IMR-90 (cell line): ENCODE results near the gene PLCL1. TPM values are rescaled to one million over a fixed set of nuclear protein-coding genes. Genes with fewer than 3 reads are reported as not detected.

Experiments used
- ATAC-seq: fragments of 200-7000 bp; cut with Tn5 transposase; 2 replicates; pipeline ENCODE4 v1.9.1; 2020; ENCODE audit warnings: low read depth, mild to moderate bottlenecking, moderate library complexity
- BruUV-seq: library from RNA; stranded (reverse); fragments of 400-500 nt; replicated peaks from 2 replicates; lab custom pipeline; 2021; lab: Mats Ljungman, UMichigan
- CTCF ChIA-PET: fragments of 300-600 bp; formaldehyde crosslinking; extraction: SDS; loops from one replicate; lab custom pipeline; 2021; ENCODE audit warnings: antibody characterized with exemption; lab: Yijun Ruan, JAX
- POLR2A ChIA-PET: fragments of 300-600 bp; sonication (Branson Sonifier 250); formaldehyde crosslinking; loops from one replicate; lab custom pipeline; 2022; ENCODE audit warnings: antibody characterized with exemption; ENCODE audit not compliant: unreplicated experiment; lab: Charles Lee
- DNase-seq: peaks from one replicate; pipeline ENCODE4 v3.0.0; 2013
- H2AFZ ChIP-seq: replicated peaks from 2 replicates; pipeline ENCODE3; 2013; ENCODE audit warnings: low read length, mild to moderate bottlenecking; ENCODE audit not compliant: poor library complexity
- H2AK5ac ChIP-seq: 2 replicates; pipeline ENCODE4 v1.6.1; 2013; ENCODE audit warnings: low read depth, low read length, inconsistent platforms
- H2AK9ac ChIP-seq: replicated peaks from 2 replicates; pipeline ENCODE3; 2013; ENCODE audit warnings: mild to moderate bottlenecking, low read depth, low read length, moderate library complexity; ENCODE audit not compliant: poor library complexity
- H2BK120ac ChIP-seq: 2 replicates; pipeline ENCODE4 v1.6.1; 2013; ENCODE audit warnings: low read depth, low read length, inconsistent platforms
- H2BK15ac ChIP-seq: 3 replicates; pipeline ENCODE4 v1.6.1; 2013; ENCODE audit warnings: low read depth, low read length, inconsistent platforms
- H2BK20ac ChIP-seq: 2 replicates; pipeline ENCODE4 v1.6.1; 2013; ENCODE audit warnings: low read depth, mild to moderate bottlenecking, inconsistent platforms, low read length, moderate library complexity
- H2BK5ac ChIP-seq: 2 replicates; pipeline ENCODE4 v1.6.1; 2013; ENCODE audit warnings: mild to moderate bottlenecking, low read depth, low read length, inconsistent platforms; ENCODE audit not compliant: poor library complexity, severe bottlenecking
- H3K14ac ChIP-seq: replicated peaks from 2 replicates; pipeline ENCODE4 v1.6.1; 2013; ENCODE audit warnings: low read depth, low read length, inconsistent platforms
- H3K18ac ChIP-seq: 2 replicates; pipeline ENCODE4 v1.6.1; 2013; ENCODE audit warnings: low read depth, low read length, control low read depth
- H3K23ac ChIP-seq: 2 replicates; pipeline ENCODE4 v1.6.1; 2013; ENCODE audit warnings: low read depth, low read length, inconsistent platforms
- H3K27ac ChIP-seq: 2 replicates; pipeline ENCODE4 v1.5.1; 2013; ENCODE audit warnings: mild to moderate bottlenecking, control low read depth, low read length; ENCODE audit not compliant: insufficient read depth
- H3K27me3 ChIP-seq: 2 replicates; pipeline ENCODE4 v1.6.1; 2013; ENCODE audit warnings: low read length; ENCODE audit not compliant: control insufficient read depth, insufficient read depth
- H3K36me3 ChIP-seq: 2 replicates; pipeline ENCODE4 v1.6.1; 2013; ENCODE audit warnings: low read length, mixed read lengths; ENCODE audit not compliant: control insufficient read depth, insufficient read depth
- H3K4ac ChIP-seq: 2 replicates; pipeline ENCODE4 v1.6.1; 2013; ENCODE audit warnings: low read depth, low read length, inconsistent platforms
- H3K4me1 ChIP-seq: 2 replicates; pipeline ENCODE4 v1.6.1; 2013; ENCODE audit warnings: low read length, mixed read lengths; ENCODE audit not compliant: control insufficient read depth, insufficient read depth
- H3K4me2 ChIP-seq: 2 replicates; pipeline ENCODE4 v1.6.1; 2013; ENCODE audit warnings: low read depth, mild to moderate bottlenecking, control low read depth, low read length, moderate library complexity
- H3K4me3 ChIP-seq: 2 replicates; pipeline ENCODE4 v1.5.1; 2013; ENCODE audit warnings: low read depth, mild to moderate bottlenecking, control low read depth, low read length, moderate library complexity; ENCODE audit not compliant: insufficient read depth
- H3K56ac ChIP-seq: 2 replicates; pipeline ENCODE4 v1.6.1; 2013; ENCODE audit warnings: low read length, inconsistent platforms; ENCODE audit not compliant: insufficient read depth; ENCODE audit errors: extremely low read depth
- H3K79me1 ChIP-seq, 2 experiments: 2 replicates each; pipeline ENCODE4 v1.6.1; 2013; ENCODE audit warnings: low read length in 2 of 2, inconsistent platforms in 1 of 2, low read depth in 1 of 2
- H3K9ac ChIP-seq: 2 replicates; pipeline ENCODE4 v1.6.1; 2013; ENCODE audit warnings: low read depth, low read length, control low read depth
- H3K9me1 ChIP-seq: 2 replicates; pipeline ENCODE4 v1.6.1; 2013; ENCODE audit warnings: low read length, inconsistent platforms; ENCODE audit not compliant: insufficient read depth
- H3K9me3 ChIP-seq: 2 replicates; pipeline ENCODE4 v1.6.1; 2013; ENCODE audit warnings: low read length; ENCODE audit not compliant: control insufficient read depth, insufficient read depth
- H4K20me1 ChIP-seq: 2 replicates; pipeline ENCODE4 v1.6.1; 2013; ENCODE audit warnings: low read length, inconsistent platforms; ENCODE audit not compliant: insufficient read depth
- H4K5ac ChIP-seq: 2 replicates; pipeline ENCODE4 v1.6.1; 2013; ENCODE audit warnings: mild to moderate bottlenecking, low read depth, low read length, control low read depth
- H4K8ac ChIP-seq, 2 experiments: 2 replicates each; pipeline ENCODE4 v1.6.1; 2013; ENCODE audit warnings: low read depth in 2 of 2, low read length in 2 of 2, control low read depth in 1 of 2, inconsistent platforms in 1 of 2
- H4K91ac ChIP-seq: 2 replicates; pipeline ENCODE4 v1.6.1; 2013; ENCODE audit warnings: low read depth, low read length, inconsistent platforms; ENCODE audit not compliant: insufficient read depth
- BHLHE40 ChIP-seq: fragments of 150-350 bp; IDR thresholded peaks from 2 replicates; pipeline ENCODE4 v1.6.1; 2016; ENCODE audit warnings: mild to moderate bottlenecking, low read depth, low read length
- FOS ChIP-seq: fragments of 150-350 bp; IDR thresholded peaks from 2 replicates; pipeline ENCODE4 v1.6.1; 2016; ENCODE audit warnings: low read depth, low read length
- MAZ ChIP-seq: IDR thresholded peaks from 2 replicates; pipeline ENCODE4 v1.6.1; 2012; ENCODE audit warnings: low read depth, mild to moderate bottlenecking, low read length, improper control_type of control experiment, moderate library complexity, borderline replicate concordance
- RAD21 ChIP-seq: IDR thresholded peaks from 2 replicates; pipeline ENCODE4 v1.6.1; 2012; ENCODE audit warnings: low read length, improper control_type of control experiment
- USF2 ChIP-seq: fragments of 150-350 bp; IDR thresholded peaks from 2 replicates; pipeline ENCODE4 v1.6.1; 2017; ENCODE audit warnings: mild to moderate bottlenecking, antibody characterized with exemption, low read length, low read depth
- WGBS, 2 experiments: methylation state at CpG; one replicate each; pipeline versions ENCODE4 v1.1.5 to v1.1.7; 2013; ENCODE audit warnings: missing lambda C conversion rate in 2 of 2; ENCODE audit not compliant: insufficient read length in 1 of 2; ENCODE audit errors: extremely low coverage in 2 of 2; 5-methylcytosine and 5-hydroxymethylcytosine counted together
- dilution Hi-C: fragments of 300-500 bp; cut with HindIII; formaldehyde crosslinking; loops from one replicate; pipeline ENCODE4 v1.14.3; 2018; ENCODE audit warnings: low sequenced_read_pairs; ENCODE audit not compliant: unreplicated experiment
- in situ Hi-C: fragments of 300-500 bp; cut with MboI; formaldehyde crosslinking; loops from 3 replicates; pipeline ENCODE4 v1.14.3; 2019; ENCODE audit warnings: low sequenced_read_pairs, inconsistent platforms, mixed read lengths
- intact Hi-C: fragments of 100-400 bp; cut with micrococcal nuclease; formaldehyde crosslinking; loops from 2 replicates; pipeline ENCODE4 v1.10.0; 2022
- polyA plus RNA-seq, 3 experiments: library from polyadenylated mRNA; depleted of rRNA; stranded (reverse); fragments of >200 nt; gene quantifications; 2 replicates each; pipeline ENCODE4 v1.2.3, GENCODE V29; 2012; ENCODE audit warnings: low replicate concordance in 1 of 3
- total RNA-seq: library from RNA; depleted of rRNA; stranded (reverse); fragments of >200 nt; gene quantifications from 2 replicates; pipeline ENCODE4 v1.2.3, GENCODE V29; 2012

Gene PLCL1
- total and polyA plus RNA-seq, 2 of the 4 experiments (the other 2 are of a cell fraction), result 0.14 to 0.18 TPM

GRCh38 chr2:197869041-197869440 lies 64.6 kb downstream of the PLCL1 start:
- H3K56ac ChIP-seq, result no peak overlapping the region
- no peaks in the 10 kb centered on the region for H3K36me3 ChIP-seq
- H4K20me1 ChIP-seq, result no peaks in the 10 kb centered on the region
- no peak for TF ChIP-seq FOS
- TF ChIP-seq RAD21, result no peak
- no peak for TF ChIP-seq USF2
- no peak for TF ChIP-seq BHLHE40
- no peak for TF ChIP-seq MAZ
- no peak overlapping the region for H3K23ac ChIP-seq
- H2AK9ac ChIP-seq, result no peak overlapping the region
- H2AK5ac ChIP-seq, result no peak overlapping the region
- intact Hi-C loops (no loop called here), dilution Hi-C loops (no loop called here), in situ Hi-C loops (no loop called here)
- H3K4ac ChIP-seq, result no peak overlapping the region
- H3K4me1 ChIP-seq, result peaks cover 3% of the 10 kb centered on the region
- WGBS, 2 experiments, result no CpG with 5 or more reads among the region's 2 CpGs
- no TSS peak for BruUV-seq
- CTCF ChIA-PET, result no interaction called here
- H3K4me2 ChIP-seq, result no peak overlapping the region
- no peak overlapping the region for H2AFZ ChIP-seq
- no peak overlapping the region for H3K9ac ChIP-seq
- ATAC-seq (no peak), DNase-seq (no peak)
- no peak overlapping the region for H2BK15ac ChIP-seq
- no peak overlapping the region for H2BK120ac ChIP-seq
- H3K14ac ChIP-seq, result no peak overlapping the region
- H3K27ac ChIP-seq, result no peak overlapping the region
- no peak overlapping the region for H4K5ac ChIP-seq
- H3K4me3 ChIP-seq, result no peak overlapping the region
- H4K8ac ChIP-seq, result no peak overlapping the region
- H3K9me1 ChIP-seq, result no peaks in the 10 kb centered on the region
- H2BK5ac ChIP-seq, result no peak overlapping the region
- H3K9me3 ChIP-seq, result no peaks in the 10 kb centered on the region
- 0 out of 2 replicates have a peak overlapping the region, but pooled peaks have one; percentile 13 for H3K18ac ChIP-seq
- no peaks in the 10 kb centered on the region for H3K79me1 ChIP-seq
- POLR2A ChIA-PET, result no interaction called here
- no peak overlapping the region for H2BK20ac ChIP-seq
- no peaks in the 10 kb centered on the region for H3K27me3 ChIP-seq
- H4K91ac ChIP-seq, result no peak overlapping the region
